Measurements from ENCODE around the gene CXXC5.

GRCh38 chr5:139688751-139689372, 40.7 kb downstream of the CXXC5 start:
- no peak for TF ChIP-seq CTCF (IDR thresholded peaks at IDR 0.05)
- no peak for TF ChIP-seq POLR2AphosphoS5 (IDR thresholded peaks at IDR 0.05)
- TF ChIP-seq POLR2A (IDR thresholded peaks at IDR 0.05), result no peak
- TF ChIP-seq EP300 (IDR thresholded peaks at IDR 0.05), result no peak
